LoVo (cell line): Measurements from ENCODE around the gene DPPA3.
"Not testable (repeated sequence)": the region's sequence is repeated elsewhere in the genome, so short reads cannot be mapped to it uniquely, and the experiment has no call there.

Experiments
- DNase-seq: peaks from one replicate; pipeline ENCODE4 v3.0.0-alpha.2; 2016; ENCODE audit warnings: low spot score

DPPA3 gene

GRCh38 chr12:7711133-7711532 lies at the start of gene DPPA3:
TSS of gene DPPA3 (plus strand) at chr12:7711433. CDS start at chr12:7711571, 138 bp downstream.
- no peak for DNase-seq

GRCh38 chr12:7661741-7662140 lies 49.5 kb upstream of the DPPA3 start:
- no peak for DNase-seq

- peak; percentile 75 for DNase-seq
Measured at GRCh38 chr12:7666595-7666994, 44.6 kb upstream of the DPPA3 start.

GRCh38 chr12:7667125-7667524 lies 44.1 kb upstream of the DPPA3 start:
- peak; percentile 20 for DNase-seq

- DNase-seq, result no peak
Measured at GRCh38 chr12:7668171-7668570, 43.1 kb upstream of the DPPA3 start.

- not testable (repeated sequence) for DNase-seq
Measured at GRCh38 chr12:7675455-7675854, 35.8 kb upstream of the DPPA3 start.

GRCh38 chr12:7677432-7677888 lies 33.8 kb upstream of the DPPA3 start:
- DNase-seq, result not testable (repeated sequence)

- DNase-seq, result no peak
Measured at GRCh38 chr12:7678744-7679143, 32.5 kb upstream of the DPPA3 start.

GRCh38 chr12:7679251-7680045 lies 31.8 kb upstream of the DPPA3 start:
- no peak for DNase-seq

GRCh38 chr12:7681535-7681934 lies 29.7 kb upstream of the DPPA3 start:
- no peak for DNase-seq

- DNase-seq, result no peak
Measured at GRCh38 chr12:7693793-7694192, 17.4 kb upstream of the DPPA3 start.

GRCh38 chr12:7694556-7695236 lies 16.5 kb upstream of the DPPA3 start:
- DNase-seq, result no peak

GRCh38 chr12:7695237-7695560 lies 16.0 kb upstream of the DPPA3 start:
- no peak for DNase-seq

GRCh38 chr12:7695566-7696197 lies 15.6 kb upstream of the DPPA3 start, which contains the start of gene GDF3:
TSS of gene GDF3 (minus strand) at chr12:7695775. CDS start at chr12:7695728, 47 bp downstream.
- DNase-seq, result no peak

- DNase-seq, result no peak
Measured at GRCh38 chr12:7705846-7706245, 5.4 kb upstream of the DPPA3 start.

GRCh38 chr12:7709969-7710675 lies 1.1 kb upstream of the DPPA3 start:
- DNase-seq, result no peak

GRCh38 chr12:7712841-7713442 lies 1.7 kb downstream of the DPPA3 start:
- no peak for DNase-seq

- peak; percentile 40 for DNase-seq
Measured at GRCh38 chr12:7716381-7716780, 5.1 kb downstream of the DPPA3 start.

- DNase-seq, result no peak
Measured at GRCh38 chr12:7719946-7720730, 8.9 kb downstream of the DPPA3 start.

GRCh38 chr12:7723926-7724325 lies 12.7 kb downstream of the DPPA3 start:
- DNase-seq, result no peak

- no peak for DNase-seq
Measured at GRCh38 chr12:7729746-7730145, 18.5 kb downstream of the DPPA3 start.
